SU-DHL-6 (cell line): ENCODE data around the gene POC1B.
"Not testable (repeated sequence)": the region's sequence is repeated elsewhere in the genome, so short reads cannot be mapped to it uniquely, and the experiment has no call there.

Experiments used
- H2AFZ ChIP-seq: fragments of 200-600 bp; sonication (generic); 2 replicates; pipeline ENCODE4 v1.6.1; 2014; ENCODE audit warnings: low read depth, mild to moderate bottlenecking, moderate library complexity, mixed read lengths, antibody characterized with exemption, low read length; ENCODE audit not compliant: severe bottlenecking
- H3F3A ChIP-seq: fragments of 200-600 bp; shearing (Covaris generic); 2 replicates; pipeline ENCODE4 v1.6.0; 2016; ENCODE audit warnings: antibody characterized with exemption, mild to moderate bottlenecking; ENCODE audit not compliant: insufficient read depth
- H3K27ac ChIP-seq: fragments of 200-600 bp; sonication (generic); 2 replicates; pipeline ENCODE4 v1.5.1; 2016; ENCODE audit warnings: low read depth, mild to moderate bottlenecking, low read length, moderate library complexity, mixed read lengths
- H3K27me3 ChIP-seq: fragments of 200-600 bp; sonication (generic), shearing (Covaris generic); 2 replicates; pipeline ENCODE4 v1.6.0; 2014; ENCODE audit warnings: mild to moderate bottlenecking, low read length
- H3K36me3 ChIP-seq: fragments of 200-600 bp; sonication (generic); 2 replicates; pipeline ENCODE4 v1.6.1; 2014; ENCODE audit warnings: mild to moderate bottlenecking, low read length, mixed read lengths
- H3K4me2 ChIP-seq: fragments of 300-600, 200-600 bp; shearing (Covaris generic), sonication (generic); 2 replicates; pipeline ENCODE4 v1.6.0; 2014; ENCODE audit warnings: low read length, low read depth, mild to moderate bottlenecking; ENCODE audit not compliant: poor library complexity, severe bottlenecking
- H3K4me3 ChIP-seq: fragments of 200-600 bp; sonication (generic); 2 replicates; pipeline ENCODE4 v1.5.1; 2014; ENCODE audit warnings: antibody characterized with exemption, low read length, mild to moderate bottlenecking, mixed read lengths; ENCODE audit not compliant: insufficient read depth, poor library complexity, severe bottlenecking
- H3K79me2 ChIP-seq: fragments of 200-600 bp; sonication (generic); 2 replicates; pipeline ENCODE4 v1.6.1; 2014; ENCODE audit warnings: mild to moderate bottlenecking, low read length, moderate library complexity; ENCODE audit not compliant: insufficient read depth
- H3K9ac ChIP-seq: fragments of 200-600 bp; sonication (generic); 2 replicates; pipeline ENCODE4 v1.7.0; 2014; ENCODE audit warnings: mild to moderate bottlenecking, low read length
- H3K9me2 ChIP-seq: fragments of 200-600 bp; sonication (generic); replicated peaks from 2 replicates; pipeline ENCODE4 v1.6.1; 2014; ENCODE audit warnings: low read length; ENCODE audit not compliant: insufficient read depth
- H3K9me3 ChIP-seq: fragments of 200-600 bp; sonication (generic); 2 replicates; pipeline ENCODE4 v1.6.1; 2014; ENCODE audit warnings: low read length, mixed read lengths; ENCODE audit not compliant: insufficient read depth
- H4K20me1 ChIP-seq: fragments of 200-600 bp; sonication (generic); 2 replicates; pipeline ENCODE4 v1.6.1; 2014; ENCODE audit warnings: low read depth, mild to moderate bottlenecking, antibody characterized with exemption, low read length, moderate library complexity, mixed read lengths
- CTCF ChIP-seq: fragments of 200-600 bp; sonication (generic); IDR thresholded peaks from one replicate; pipeline ENCODE4 v1.5.1; 2017; ENCODE audit warnings: antibody characterized with exemption, mild to moderate bottlenecking, low read length, moderate library complexity; ENCODE audit not compliant: insufficient read depth, poor library complexity, severe bottlenecking
- EZH2phosphoT487 ChIP-seq: fragments of 200-600 bp; sonication (generic), shearing (Covaris generic); conservative IDR thresholded peaks from 2 replicates; pipeline ENCODE4 v1.6.1; 2018; ENCODE audit warnings: mild to moderate bottlenecking, antibody characterized with exemption, low read length, moderate library complexity, mixed read lengths

Gene POC1B

GRCh38 chr12:89461190-89461589 is 64.7 kb downstream of the POC1B start:
- Histone ChIP-seq H2AFZ (no peak overlapping the region), H3F3A (0 out of 2 replicates have a peak, but pooled peaks cover 2% of the 10 kb centered on the region), H3K4me2 (no peak overlapping the region), H3K27me3 (no peaks in the 10 kb centered on the region), H3K27ac (no peak overlapping the region), H3K9ac (no peak overlapping the region), H3K9me3 (no peaks in the 10 kb centered on the region), H3K9me2 (no peaks in the 10 kb centered on the region), H4K20me1 (no peaks in the 10 kb centered on the region), H3K36me3 (peaks cover under 1% of the 10 kb centered on the region; the same call in 1 of the 2 replicates), H3K79me2 (no peaks in the 10 kb centered on the region), H3K4me3 (no peak overlapping the region)
- TF ChIP-seq EZH2phosphoT487, result no peak
- no peak for TF ChIP-seq CTCF

- H4K20me1 ChIP-seq, H3K27me3 ChIP-seq, H3K4me3 ChIP-seq, H3K36me3 ChIP-seq, H3K9me3 ChIP-seq, H3F3A ChIP-seq, H3K9me2 ChIP-seq, H3K4me2 ChIP-seq, H2AFZ ChIP-seq, H3K79me2 ChIP-seq, H3K9ac ChIP-seq, H3K27ac ChIP-seq: not testable (repeated sequence)
Observed at GRCh38 chr12:89459279-89459678, 66.6 kb downstream of the POC1B start.

GRCh38 chr12:89456565-89456964 is 69.3 kb downstream of the POC1B start:
- Histone ChIP-seq H2AFZ (no peak overlapping the region), H3K9me2 (no peaks in the 10 kb centered on the region), H4K20me1 (no peaks in the 10 kb centered on the region), H3K27ac (no peak overlapping the region), H3K4me2 (no peak overlapping the region), H3K9ac (no peak overlapping the region), H3K27me3 (no peaks in the 10 kb centered on the region), H3K9me3 (no peaks in the 10 kb centered on the region), H3F3A (0 out of 2 replicates have a peak, but pooled peaks cover 2% of the 10 kb centered on the region), H3K79me2 (no peaks in the 10 kb centered on the region), H3K4me3 (no peak overlapping the region), H3K36me3 (no peaks in the 10 kb centered on the region)
- no peak for TF ChIP-seq CTCF
- no peak for TF ChIP-seq EZH2phosphoT487

GRCh38 chr12:89454080-89454848 is 71.6 kb downstream of the POC1B start:
- Histone ChIP-seq H3K27me3 (no peaks in the 10 kb centered on the region), H3F3A (no peaks in the 10 kb centered on the region), H3K79me2 (no peaks in the 10 kb centered on the region), H3K9me2 (no peaks in the 10 kb centered on the region), H3K4me2 (no peak overlapping the region), H3K27ac (no peak overlapping the region), H2AFZ (no peak overlapping the region), H3K36me3 (no peaks in the 10 kb centered on the region), H3K9me3 (no peaks in the 10 kb centered on the region), H3K9ac (no peak overlapping the region), H3K4me3 (no peak overlapping the region), H4K20me1 (no peaks in the 10 kb centered on the region)
- TF ChIP-seq EZH2phosphoT487 (no peak), CTCF (no peak)
